Keratinocyte (primary cell): ENCODE results near the gene THRB.

Experiments
- CTCF ChIP-seq, 3 experiments: IDR thresholded peaks in 1 of 3; conservative IDR thresholded peaks in 1 of 3; optimal IDR thresholded peaks in 1 of 3; 2 replicates in 2 of 3; 3 replicates in 1 of 3; pipeline versions ENCODE3 to v1.5.1; 2011; ENCODE audit warnings: low read length in 3 of 3, mild to moderate bottlenecking in 3 of 3, moderate library complexity in 2 of 3, control low read depth in 1 of 3, inconsistent platforms in 1 of 3; ENCODE audit not compliant: insufficient read depth in 2 of 3; ENCODE audit errors: extremely low read depth in 1 of 3
- EZH2 ChIP-seq: IDR thresholded peaks from one replicate; pipeline ENCODE4 v1.6.1; 2012; ENCODE audit warnings: inconsistent platforms, mild to moderate bottlenecking, low read length, moderate library complexity

DNA sequence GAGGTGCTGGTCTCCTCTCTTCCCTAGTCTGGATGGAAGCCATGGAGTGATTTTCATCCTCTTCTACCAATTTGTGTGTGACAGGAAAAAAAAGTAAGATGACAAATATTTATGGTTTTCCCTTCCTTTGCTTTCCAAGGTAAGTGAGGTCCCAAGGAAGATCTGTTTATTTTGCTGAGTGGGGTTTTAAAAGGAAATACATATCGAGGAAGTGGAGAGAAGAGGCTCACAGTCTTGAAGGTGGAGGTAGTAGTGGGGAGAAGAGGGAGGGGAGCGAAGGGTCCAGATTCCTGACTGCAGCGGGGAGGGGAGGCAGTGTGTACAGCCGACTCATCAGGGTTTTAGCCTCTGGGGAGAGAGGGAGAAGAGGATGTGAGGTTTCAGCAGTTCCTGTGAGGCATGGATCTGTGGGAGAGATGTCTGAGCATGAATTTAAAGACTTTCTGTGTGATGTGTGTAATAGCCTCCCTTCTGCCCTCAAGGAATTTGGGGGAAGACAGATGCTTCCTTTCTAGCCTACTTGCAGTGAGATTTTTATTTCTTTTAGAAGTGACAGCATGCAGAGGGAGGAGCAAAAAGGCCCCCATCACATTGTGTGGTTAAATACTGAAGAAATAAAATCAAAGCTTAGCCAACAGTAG, 272.4 kb downstream of the THRB start:
- TF ChIP-seq EZH2 (no peak), CTCF (optimal IDR thresholded peaks at IDR 0.05 in 1 of 3, IDR thresholded peaks at IDR 0.05 in 1 of 3, conservative IDR thresholded peaks at IDR 0.05 in 1 of 3; ENCODE audit: extremely low read depth in 1 of 3, insufficient read depth in 2 of 3, low read length in 3 of 3) (no peak)
